Bronchial epithelial cell (primary cell): ENCODE data around the gene CYBA. TPM values are rescaled to one million over a fixed set of nuclear protein-coding genes. Genes with fewer than 3 reads are reported as not detected.
"Not testable (repeated sequence)": the region's sequence is repeated elsewhere in the genome, so short reads cannot be mapped to it uniquely, and the experiment has no call there.

ENCODE experiments used
- DNase-seq: peaks from one replicate; pipeline ENCODE4 v3.0.0-alpha.2; 2010; ENCODE audit warnings: low read depth
- FAIRE-seq: peaks from 2 replicates; lab custom pipeline; 2011; peaks lifted over from hg19 to GRCh38; lab: Jason Lieb, UNC
- H3K27me3 ChIP-seq: 2 replicates; pipeline ENCODE4 v1.5.1; 2011; ENCODE audit warnings: low read length; ENCODE audit not compliant: control insufficient read depth, insufficient read depth
- H3K36me3 ChIP-seq: 2 replicates; pipeline ENCODE4 v1.5.1; 2011; ENCODE audit warnings: low read length; ENCODE audit not compliant: control insufficient read depth, insufficient read depth
- H3K4me3 ChIP-seq: 2 replicates; pipeline ENCODE4 v1.5.1; 2011; ENCODE audit warnings: mild to moderate bottlenecking, low read depth, low read length, control low read depth
- total RNA-seq: library from RNA; depleted of rRNA; stranded (reverse); fragments of >200 nt; gene quantifications from 2 replicates; pipeline ENCODE4 v1.2.1, GENCODE V29; 2014
- TF ChIP-seq, protein P1 (sequence below): IDR thresholded peaks from 2 replicates; pipeline ENCODE4 v1.5.1; 2011; ENCODE audit warnings: mild to moderate bottlenecking, moderate library complexity, low read length, control low read depth, inconsistent platforms; ENCODE audit not compliant: insufficient read depth, severe bottlenecking

Gene CYBA
- total RNA-seq, 1 donor from 2014 or later = 134 TPM

DNA sequence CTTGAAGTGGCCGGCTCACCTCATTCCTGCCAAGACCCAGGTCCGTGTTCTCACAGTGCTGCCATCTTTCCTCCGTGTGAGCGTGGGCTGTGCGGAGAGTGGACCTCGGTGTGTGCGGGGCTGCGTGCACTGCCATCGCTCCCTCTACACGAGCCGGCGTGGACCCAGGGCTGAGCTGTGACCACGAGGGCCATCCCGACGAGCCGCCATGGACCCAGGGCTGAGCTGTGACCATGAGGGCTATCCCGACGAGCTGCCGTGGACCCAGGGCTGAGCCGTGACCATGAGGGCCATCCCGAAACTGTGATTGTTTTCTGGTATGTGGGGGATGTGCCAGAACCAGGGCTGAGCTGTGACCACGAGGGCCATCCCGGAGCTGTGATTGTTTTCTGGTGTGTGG is 21.0 kb upstream of the CYBA start:
- FAIRE-seq (no peak), DNase-seq (no peak)
- Histone ChIP-seq H3K27me3 (no peaks in the 10 kb centered on the region), H3K4me3 (no peak overlapping the region), H3K36me3 (no peaks in the 10 kb centered on the region)
- TF ChIP-seq, protein P1, sequence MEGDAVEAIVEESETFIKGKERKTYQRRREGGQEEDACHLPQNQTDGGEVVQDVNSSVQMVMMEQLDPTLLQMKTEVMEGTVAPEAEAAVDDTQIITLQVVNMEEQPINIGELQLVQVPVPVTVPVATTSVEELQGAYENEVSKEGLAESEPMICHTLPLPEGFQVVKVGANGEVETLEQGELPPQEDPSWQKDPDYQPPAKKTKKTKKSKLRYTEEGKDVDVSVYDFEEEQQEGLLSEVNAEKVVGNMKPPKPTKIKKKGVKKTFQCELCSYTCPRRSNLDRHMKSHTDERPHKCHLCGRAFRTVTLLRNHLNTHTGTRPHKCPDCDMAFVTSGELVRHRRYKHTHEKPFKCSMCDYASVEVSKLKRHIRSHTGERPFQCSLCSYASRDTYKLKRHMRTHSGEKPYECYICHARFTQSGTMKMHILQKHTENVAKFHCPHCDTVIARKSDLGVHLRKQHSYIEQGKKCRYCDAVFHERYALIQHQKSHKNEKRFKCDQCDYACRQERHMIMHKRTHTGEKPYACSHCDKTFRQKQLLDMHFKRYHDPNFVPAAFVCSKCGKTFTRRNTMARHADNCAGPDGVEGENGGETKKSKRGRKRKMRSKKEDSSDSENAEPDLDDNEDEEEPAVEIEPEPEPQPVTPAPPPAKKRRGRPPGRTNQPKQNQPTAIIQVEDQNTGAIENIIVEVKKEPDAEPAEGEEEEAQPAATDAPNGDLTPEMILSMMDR = no peak

DNA sequence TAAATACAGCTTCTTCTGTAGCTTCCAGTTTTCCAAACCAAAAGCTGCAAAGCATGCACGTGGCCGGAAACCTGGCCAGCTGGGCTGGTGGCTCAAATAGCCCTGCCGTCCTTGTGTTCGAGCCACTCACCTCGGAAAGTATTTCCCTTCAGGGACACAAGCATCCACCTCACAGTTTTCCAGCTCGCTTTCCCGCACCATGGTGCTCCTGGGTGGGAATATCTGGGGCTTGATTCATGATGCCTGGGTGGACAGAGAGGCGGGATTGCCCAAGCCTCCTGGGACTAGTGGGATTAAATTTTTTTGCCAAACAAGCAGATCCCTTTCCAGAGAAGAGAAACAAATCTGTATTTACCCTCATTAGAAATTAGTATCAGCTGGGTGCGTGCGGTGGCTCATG is 19.1 kb upstream of the CYBA start:
- Histone ChIP-seq H3K36me3 (no peaks in the 10 kb centered on the region), H3K4me3 (no peak overlapping the region), H3K27me3 (no peaks in the 10 kb centered on the region)
- TF ChIP-seq, protein P1 = no peak
- DNase-seq = no peak
- no peak for FAIRE-seq

DNA sequence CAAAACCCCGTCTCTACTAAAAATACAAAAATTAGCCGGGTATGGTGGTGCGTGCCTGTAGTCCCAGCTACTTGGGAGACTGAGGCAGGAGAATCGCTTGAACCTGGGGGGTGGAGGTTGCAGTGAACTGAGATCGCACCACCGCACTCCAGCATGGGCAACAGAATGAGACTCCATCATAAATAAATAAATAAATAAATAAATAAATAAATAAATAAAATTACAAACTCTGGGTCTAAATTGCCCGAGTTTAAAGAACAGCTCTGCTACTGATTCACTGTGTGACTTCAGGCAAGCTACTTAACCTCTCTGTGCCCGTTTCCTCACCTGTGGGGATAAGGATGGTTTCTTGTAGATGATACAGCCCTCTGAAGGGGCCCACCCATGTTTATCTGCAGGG is 18.6 kb upstream of the CYBA start:
- not testable (repeated sequence) for H3K36me3 ChIP-seq, DNase-seq, H3K4me3 ChIP-seq, FAIRE-seq, H3K27me3 ChIP-seq

DNA sequence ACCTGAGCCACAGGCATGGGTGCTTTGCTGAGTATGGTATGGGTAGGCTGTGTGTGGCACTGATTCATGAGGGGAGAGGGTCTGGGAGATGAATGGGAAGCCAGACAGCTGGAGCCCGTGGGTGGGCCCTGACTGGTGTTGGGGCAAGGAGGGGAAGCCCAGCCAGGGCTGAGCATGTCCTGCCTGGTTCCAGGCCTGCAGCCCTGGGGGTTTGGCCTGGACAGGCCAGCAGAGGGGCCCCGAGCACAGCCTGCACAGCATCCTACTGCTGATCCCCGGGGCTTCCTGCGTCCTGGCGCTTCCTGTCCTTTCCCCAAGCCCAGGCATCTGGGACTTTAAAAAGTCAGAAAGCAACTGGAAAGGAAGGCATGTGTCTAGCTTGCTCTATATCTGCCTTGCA is 16.6 kb upstream of the CYBA start:
- no peak for FAIRE-seq

DNA sequence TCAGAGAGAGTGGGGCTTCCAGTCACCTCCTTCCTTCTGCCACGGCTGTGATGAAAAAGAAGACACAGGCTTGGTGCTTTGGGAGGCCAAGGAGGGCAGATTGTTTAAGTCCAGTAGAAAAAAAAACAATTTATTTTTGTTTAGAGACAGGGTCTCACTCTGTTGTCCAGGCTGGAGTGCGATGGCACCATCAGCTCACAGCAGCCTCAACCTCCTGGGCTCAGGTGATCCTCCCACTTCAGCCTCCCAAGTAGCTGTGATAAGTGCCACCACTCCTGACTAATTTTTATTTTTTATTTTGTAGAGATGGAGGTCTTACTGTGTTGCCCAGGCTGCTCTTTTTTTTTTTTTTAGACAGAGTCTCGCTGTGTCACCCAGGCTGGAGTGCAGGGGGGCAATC is 14.7 kb upstream of the CYBA start:
- TF ChIP-seq, protein P1 = no peak
- H3K4me3 ChIP-seq = no peak overlapping the region
- H3K27me3 ChIP-seq = no peaks in the 10 kb centered on the region
- FAIRE-seq = no peak
- no peak for DNase-seq
- no peaks in the 10 kb centered on the region for H3K36me3 ChIP-seq

More for the DNA sequence above, 16.6 kb upstream of the CYBA start:
- DNase-seq = no peak
- no peaks in the 10 kb centered on the region for H3K36me3 ChIP-seq
- TF ChIP-seq, protein P1 = no peak
- no peaks in the 10 kb centered on the region for H3K27me3 ChIP-seq
- H3K4me3 ChIP-seq = no peak overlapping the region

DNA sequence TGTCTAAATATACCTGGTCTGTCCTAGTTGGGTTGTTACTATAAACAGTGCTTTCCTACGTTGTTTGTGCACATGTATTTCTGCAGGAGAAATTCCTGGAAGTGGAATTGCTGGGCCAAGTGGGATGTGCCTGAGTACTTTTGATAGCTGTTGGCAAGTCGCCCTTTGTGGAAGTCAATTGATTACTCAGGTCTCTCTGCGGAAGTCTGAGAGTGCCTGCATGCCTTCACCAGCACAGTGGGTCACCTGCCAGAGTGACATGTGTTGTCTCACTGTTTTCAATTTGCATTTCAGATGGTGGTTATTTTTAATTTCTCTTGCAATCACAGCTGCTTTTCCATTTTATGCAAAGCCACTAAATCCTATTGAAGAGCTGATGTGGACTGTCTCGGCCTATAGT is 14.3 kb upstream of the CYBA start:
- no peak overlapping the region for H3K4me3 ChIP-seq
- no peaks in the 10 kb centered on the region for H3K36me3 ChIP-seq
- H3K27me3 ChIP-seq = no peaks in the 10 kb centered on the region
- DNase-seq = no peak
- no peak for FAIRE-seq
- TF ChIP-seq, protein P1 = no peak
